ENCODE measurements around the gene ECD.

ECD gene
- total RNA-seq = 57.8 to 66.4 (median 64.0) reads per million in 3 donors

GRCh38 chr10:73167783-73168464 is at the start of gene ECD, which contains the start of gene FAM149B1:
Gene ECD, minus strand, starts transcription at chr10:73168008. Its CDS starts 4,071 bp downstream, at chr10:73163937.
Gene FAM149B1, plus strand, starts transcription at chr10:73168119. Its CDS starts 221 bp downstream, at chr10:73168340.
- Histone ChIP-seq H3K27ac (ENCODE audit: insufficient read depth, low read length, poor library complexity, severe bottlenecking) (peak within 1 kb of the TSS; percentile 96), H3K36me3 (ENCODE audit: control insufficient read depth, insufficient read depth, low read length) (peaks cover 1% of the 10 kb centered on the region), H3K9me3 (ENCODE audit: control insufficient read depth, low read length) (no peaks in the 10 kb centered on the region), H3K4me3 (ENCODE audit: insufficient read depth, low read depth, low read length, poor library complexity, severe bottlenecking) (peak within 1 kb of the TSS; percentile 92), H3K4me1 (ENCODE audit: control insufficient read depth, insufficient read depth, low read length, poor library complexity, severe bottlenecking) (peaks cover 19% of the 10 kb centered on the region), H3K27me3 (replicated peaks; ENCODE audit: control insufficient read depth, insufficient read depth, low read length, poor library complexity, severe bottlenecking) (no peaks in the 10 kb centered on the region)
- peak; percentile 82 to 89 (median 84) for DNase-seq

- H3K9me3 ChIP-seq (ENCODE audit: control insufficient read depth, low read length) = no peaks in the 10 kb centered on the region
- no peaks in the 10 kb centered on the region for H3K27me3 ChIP-seq (replicated peaks; ENCODE audit: control insufficient read depth, insufficient read depth, low read length, poor library complexity, severe bottlenecking)
- no peak overlapping the region for H3K4me3 ChIP-seq (ENCODE audit: insufficient read depth, low read depth, low read length, poor library complexity, severe bottlenecking)
- H3K4me1 ChIP-seq (ENCODE audit: control insufficient read depth, insufficient read depth, low read length, poor library complexity, severe bottlenecking) = no peaks in the 10 kb centered on the region
- H3K36me3 ChIP-seq (ENCODE audit: control insufficient read depth, insufficient read depth, low read length) = peaks cover 15% of the 10 kb centered on the region
- H3K27ac ChIP-seq (ENCODE audit: insufficient read depth, low read length, poor library complexity, severe bottlenecking) = no peak overlapping the region
- DNase-seq = no peak
These were observed 47.9 kb upstream of the ECD start for GRCh38 chr10:73215749-73216148.

DNA sequence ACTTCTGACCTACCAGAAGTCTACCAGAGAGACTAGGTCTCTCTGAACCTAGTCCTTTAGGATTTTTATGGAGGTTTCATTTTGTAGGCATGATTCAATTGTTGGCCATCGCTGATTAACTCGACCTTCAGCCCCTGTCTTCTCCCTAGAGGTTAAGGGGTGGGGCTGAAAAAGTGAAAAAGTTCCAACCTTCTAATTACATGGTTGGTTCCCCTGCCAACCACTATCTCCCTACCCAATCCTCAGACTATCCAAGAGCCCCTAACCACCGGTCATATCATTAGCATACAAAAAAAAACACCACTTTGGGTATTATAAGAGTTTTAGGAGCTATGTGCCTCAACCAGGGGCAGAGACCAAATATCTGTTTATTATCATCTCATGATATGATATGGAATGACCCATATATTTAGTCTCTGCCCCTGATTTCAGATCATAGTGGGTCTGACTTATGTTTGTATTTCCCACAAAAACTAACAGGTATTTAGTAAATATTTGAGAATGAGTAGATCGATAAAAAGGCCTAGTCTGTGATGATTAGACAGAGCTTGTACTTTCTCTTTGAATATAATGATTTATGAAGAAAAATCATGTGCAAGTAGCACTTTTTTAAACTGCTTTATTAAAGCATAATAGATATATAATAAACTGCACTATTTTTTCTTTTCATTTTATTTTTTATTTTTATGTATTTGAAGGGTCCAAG is 43.5 kb upstream of the ECD start:
- no peaks in the 10 kb centered on the region for H3K4me1 ChIP-seq (ENCODE audit: control insufficient read depth, insufficient read depth, low read length, poor library complexity, severe bottlenecking)
- no peak overlapping the region for H3K27ac ChIP-seq (ENCODE audit: insufficient read depth, low read length, poor library complexity, severe bottlenecking)
- no peaks in the 10 kb centered on the region for H3K9me3 ChIP-seq (ENCODE audit: control insufficient read depth, low read length)
- DNase-seq = no peak
- peaks cover 2% of the 10 kb centered on the region for H3K36me3 ChIP-seq (ENCODE audit: control insufficient read depth, insufficient read depth, low read length)
- no peak overlapping the region for H3K4me3 ChIP-seq (ENCODE audit: insufficient read depth, low read depth, low read length, poor library complexity, severe bottlenecking)
- H3K27me3 ChIP-seq (replicated peaks; ENCODE audit: control insufficient read depth, insufficient read depth, low read length, poor library complexity, severe bottlenecking) = no peaks in the 10 kb centered on the region

- no peaks in the 10 kb centered on the region for H3K4me1 ChIP-seq (ENCODE audit: control insufficient read depth, insufficient read depth, low read length, poor library complexity, severe bottlenecking)
- DNase-seq = no peak
- no peaks in the 10 kb centered on the region for H3K9me3 ChIP-seq (ENCODE audit: control insufficient read depth, low read length)
- H3K4me3 ChIP-seq (ENCODE audit: insufficient read depth, low read depth, low read length, poor library complexity, severe bottlenecking) = no peak overlapping the region
- H3K27me3 ChIP-seq (replicated peaks; ENCODE audit: control insufficient read depth, insufficient read depth, low read length, poor library complexity, severe bottlenecking) = no peaks in the 10 kb centered on the region
- peaks cover 2% of the 10 kb centered on the region for H3K36me3 ChIP-seq (ENCODE audit: control insufficient read depth, insufficient read depth, low read length)
- no peak overlapping the region for H3K27ac ChIP-seq (ENCODE audit: insufficient read depth, low read length, poor library complexity, severe bottlenecking)
These were observed 42.7 kb upstream of the ECD start for GRCh38 chr10:73210395-73211105.

DNA sequence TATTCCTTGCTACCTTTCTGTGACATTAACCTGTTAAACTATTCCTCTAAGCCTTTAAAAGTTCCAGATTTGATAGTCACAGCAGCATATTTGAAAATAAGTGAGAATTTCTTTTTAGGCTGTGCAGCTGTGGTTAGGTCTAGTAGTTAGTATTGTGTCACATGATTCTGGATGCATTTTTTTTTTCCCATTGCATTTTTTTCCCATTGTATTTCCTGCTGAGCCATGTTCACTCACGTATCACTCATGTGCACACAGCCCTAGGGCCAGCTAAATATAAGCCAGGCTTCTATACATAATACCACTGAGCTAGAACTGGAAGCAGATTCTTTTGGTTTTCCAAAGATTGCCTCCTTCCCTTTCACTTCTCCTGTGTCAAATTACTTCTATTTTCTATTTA is 41.9 kb upstream of the ECD start:
- Histone ChIP-seq H3K9me3 (ENCODE audit: control insufficient read depth, low read length) (no peaks in the 10 kb centered on the region), H3K4me3 (ENCODE audit: insufficient read depth, low read depth, low read length, poor library complexity, severe bottlenecking) (no peak overlapping the region), H3K27me3 (replicated peaks; ENCODE audit: control insufficient read depth, insufficient read depth, low read length, poor library complexity, severe bottlenecking) (no peaks in the 10 kb centered on the region), H3K4me1 (ENCODE audit: control insufficient read depth, insufficient read depth, low read length, poor library complexity, severe bottlenecking) (no peaks in the 10 kb centered on the region), H3K36me3 (ENCODE audit: control insufficient read depth, insufficient read depth, low read length) (peaks cover 2% of the 10 kb centered on the region), H3K27ac (ENCODE audit: insufficient read depth, low read length, poor library complexity, severe bottlenecking) (no peak overlapping the region)
- no peak for DNase-seq

DNA sequence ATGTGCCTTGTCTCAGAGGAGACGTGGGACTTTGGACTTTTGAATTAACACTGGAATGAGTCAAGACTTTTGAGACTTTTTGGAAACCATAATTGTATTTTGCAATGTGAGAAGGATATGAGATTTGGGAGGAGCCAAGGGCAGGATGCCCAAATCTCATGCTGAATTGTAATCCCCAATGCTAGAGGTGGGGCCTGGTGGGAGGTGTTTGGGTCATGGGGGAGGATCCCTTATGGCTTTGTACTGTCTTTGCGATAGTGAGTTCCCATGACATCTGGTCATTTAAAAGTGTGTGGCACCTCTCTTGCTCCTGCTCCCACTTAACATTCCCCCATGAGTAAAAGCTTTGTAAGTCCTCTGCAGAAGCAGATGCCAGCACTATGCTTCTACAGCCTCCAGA is 40.1 kb upstream of the ECD start:
- Histone ChIP-seq H3K4me1 (ENCODE audit: control insufficient read depth, insufficient read depth, low read length, poor library complexity, severe bottlenecking) (no peaks in the 10 kb centered on the region), H3K4me3 (ENCODE audit: insufficient read depth, low read depth, low read length, poor library complexity, severe bottlenecking) (no peak overlapping the region), H3K36me3 (ENCODE audit: control insufficient read depth, insufficient read depth, low read length) (peaks cover 2% of the 10 kb centered on the region), H3K27me3 (replicated peaks; ENCODE audit: control insufficient read depth, insufficient read depth, low read length, poor library complexity, severe bottlenecking) (no peaks in the 10 kb centered on the region), H3K9me3 (ENCODE audit: control insufficient read depth, low read length) (no peaks in the 10 kb centered on the region), H3K27ac (ENCODE audit: insufficient read depth, low read length, poor library complexity, severe bottlenecking) (no peak overlapping the region)
- no peak for DNase-seq

DNA sequence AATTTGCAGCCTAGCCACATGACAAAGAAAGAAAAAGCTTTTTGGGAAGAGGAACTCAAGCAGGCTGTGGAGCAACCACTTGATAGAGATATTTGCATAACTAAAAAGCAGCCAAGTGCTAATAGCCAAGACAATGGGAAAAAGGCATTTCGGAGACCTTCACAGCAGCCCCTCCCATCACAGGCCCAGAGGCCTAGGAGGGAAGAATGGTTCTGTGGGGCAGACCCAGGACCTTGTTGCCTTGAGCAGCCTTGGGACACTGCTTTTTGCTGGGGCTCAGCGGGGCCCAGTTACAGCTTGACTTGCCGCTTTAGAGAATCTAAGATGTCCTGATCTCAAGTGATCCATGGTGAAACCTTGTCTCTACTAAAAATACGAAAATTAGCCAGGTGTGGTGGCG is 38.6 kb upstream of the ECD start:
- Histone ChIP-seq H3K27ac (ENCODE audit: insufficient read depth, low read length, poor library complexity, severe bottlenecking) (no peak overlapping the region), H3K36me3 (ENCODE audit: control insufficient read depth, insufficient read depth, low read length) (peaks cover 2% of the 10 kb centered on the region), H3K4me1 (ENCODE audit: control insufficient read depth, insufficient read depth, low read length, poor library complexity, severe bottlenecking) (no peaks in the 10 kb centered on the region), H3K4me3 (ENCODE audit: insufficient read depth, low read depth, low read length, poor library complexity, severe bottlenecking) (no peak overlapping the region), H3K9me3 (ENCODE audit: control insufficient read depth, low read length) (no peaks in the 10 kb centered on the region), H3K27me3 (replicated peaks; ENCODE audit: control insufficient read depth, insufficient read depth, low read length, poor library complexity, severe bottlenecking) (no peaks in the 10 kb centered on the region)
- DNase-seq = no peak

- Histone ChIP-seq H3K9me3 (ENCODE audit: control insufficient read depth, low read length) (no peaks in the 10 kb centered on the region), H3K27ac (ENCODE audit: insufficient read depth, low read length, poor library complexity, severe bottlenecking) (no peak overlapping the region), H3K27me3 (replicated peaks; ENCODE audit: control insufficient read depth, insufficient read depth, low read length, poor library complexity, severe bottlenecking) (no peaks in the 10 kb centered on the region), H3K36me3 (ENCODE audit: control insufficient read depth, insufficient read depth, low read length) (peaks cover 2% of the 10 kb centered on the region), H3K4me1 (ENCODE audit: control insufficient read depth, insufficient read depth, low read length, poor library complexity, severe bottlenecking) (no peaks in the 10 kb centered on the region), H3K4me3 (ENCODE audit: insufficient read depth, low read depth, low read length, poor library complexity, severe bottlenecking) (no peak overlapping the region)
- no peak for DNase-seq
These were observed 38.1 kb upstream of the ECD start for GRCh38 chr10:73205890-73206289.

DNA sequence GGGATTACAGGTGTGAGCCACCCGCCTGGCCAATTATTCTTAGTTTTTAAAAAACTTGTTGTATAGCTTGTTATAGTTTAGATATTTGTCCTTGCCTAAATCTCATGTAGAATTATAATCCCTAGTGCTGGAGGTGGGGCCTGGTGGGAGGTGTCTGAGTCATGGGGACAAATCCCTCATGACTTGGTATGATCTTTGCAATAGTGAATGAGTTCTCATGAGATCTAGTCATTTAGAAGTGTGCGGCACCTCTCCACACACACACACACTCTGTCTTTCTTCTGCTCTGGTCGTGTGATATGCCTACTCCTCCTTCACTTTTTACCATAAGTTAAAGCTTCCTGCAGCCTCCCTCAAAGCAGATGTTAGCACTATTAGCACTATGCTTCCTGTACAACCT is 37.3 kb upstream of the ECD start:
- H3K9me3 ChIP-seq (ENCODE audit: control insufficient read depth, low read length) = no peaks in the 10 kb centered on the region
- no peak overlapping the region for H3K27ac ChIP-seq (ENCODE audit: insufficient read depth, low read length, poor library complexity, severe bottlenecking)
- H3K27me3 ChIP-seq (replicated peaks; ENCODE audit: control insufficient read depth, insufficient read depth, low read length, poor library complexity, severe bottlenecking) = no peaks in the 10 kb centered on the region
- DNase-seq = no peak
- no peaks in the 10 kb centered on the region for H3K36me3 ChIP-seq (ENCODE audit: control insufficient read depth, insufficient read depth, low read length)
- H3K4me3 ChIP-seq (ENCODE audit: insufficient read depth, low read depth, low read length, poor library complexity, severe bottlenecking) = no peak overlapping the region
- no peaks in the 10 kb centered on the region for H3K4me1 ChIP-seq (ENCODE audit: control insufficient read depth, insufficient read depth, low read length, poor library complexity, severe bottlenecking)

- no peak for DNase-seq
- no peak overlapping the region for H3K4me3 ChIP-seq (ENCODE audit: insufficient read depth, low read depth, low read length, poor library complexity, severe bottlenecking)
- no peaks in the 10 kb centered on the region for H3K27me3 ChIP-seq (replicated peaks; ENCODE audit: control insufficient read depth, insufficient read depth, low read length, poor library complexity, severe bottlenecking)
- H3K27ac ChIP-seq (ENCODE audit: insufficient read depth, low read length, poor library complexity, severe bottlenecking) = no peak overlapping the region
- H3K4me1 ChIP-seq (ENCODE audit: control insufficient read depth, insufficient read depth, low read length, poor library complexity, severe bottlenecking) = no peaks in the 10 kb centered on the region
- no peaks in the 10 kb centered on the region for H3K9me3 ChIP-seq (ENCODE audit: control insufficient read depth, low read length)
- H3K36me3 ChIP-seq (ENCODE audit: control insufficient read depth, insufficient read depth, low read length) = no peaks in the 10 kb centered on the region
These were observed 22.4 kb upstream of the ECD start for GRCh38 chr10:73190188-73190587.

Measured in effector memory CD4-positive, alpha-beta T cell (primary cell).